Brain pericyte (primary cell): ENCODE measurements around the gene CYP21A2.
"Not testable (repeated sequence)": the region's sequence is repeated elsewhere in the genome, so short reads cannot be mapped to it uniquely, and the experiment has no call there.

Source experiments
- DNase-seq: peaks from one replicate; pipeline ENCODE4 v3.0.0-alpha.2; 2012; ENCODE audit warnings: low read depth, low spot score

CYP21A2 gene

GRCh38 chr6:32037598-32038524 lies at the start of gene CYP21A2:
TSS of gene CYP21A2 (plus strand) at chr6:32038415. CDS start at chr6:32038423, 8 bp downstream.
- DNase-seq = not testable (repeated sequence)

DNA sequence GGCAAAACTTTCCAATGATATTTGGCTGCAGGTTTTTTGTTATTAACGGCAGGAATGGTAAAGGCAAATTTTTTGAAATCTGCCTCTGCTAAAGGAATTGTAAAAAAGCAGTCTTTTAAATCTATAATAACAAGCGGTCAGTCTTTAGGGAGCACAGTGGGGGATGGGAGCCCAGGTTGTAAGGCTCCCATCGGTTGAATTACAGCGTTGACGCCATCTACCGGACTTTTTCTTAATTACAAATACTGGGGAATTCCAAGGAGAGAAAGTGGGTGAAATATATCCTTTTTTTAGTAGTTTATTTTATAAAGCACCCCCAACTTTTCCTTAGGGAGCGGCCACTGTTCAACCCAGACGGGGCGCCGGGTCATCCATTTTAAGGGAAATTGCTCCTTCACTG lies 48.9 kb upstream of the CYP21A2 start:
- not testable (repeated sequence) for DNase-seq

DNA sequence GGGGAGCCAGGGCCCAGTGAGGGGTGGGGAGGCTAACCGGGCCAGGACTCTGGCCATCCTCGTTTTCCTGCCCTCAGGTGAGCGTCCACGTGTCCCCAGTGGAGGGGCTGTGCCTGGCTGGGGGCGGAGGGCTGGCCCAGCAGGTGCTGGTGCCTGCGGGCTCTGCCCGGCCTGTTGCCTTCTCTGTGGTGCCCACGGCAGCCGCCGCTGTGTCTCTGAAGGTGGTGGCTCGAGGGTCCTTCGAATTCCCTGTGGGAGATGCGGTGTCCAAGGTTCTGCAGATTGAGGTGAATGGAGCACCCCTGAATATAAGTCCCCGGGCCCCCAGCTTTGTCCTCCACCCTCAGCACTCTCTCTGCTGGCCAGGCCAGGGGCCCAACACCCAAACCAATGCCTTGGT lies 43.8 kb upstream of the CYP21A2 start:
- not testable (repeated sequence) for DNase-seq

DNA sequence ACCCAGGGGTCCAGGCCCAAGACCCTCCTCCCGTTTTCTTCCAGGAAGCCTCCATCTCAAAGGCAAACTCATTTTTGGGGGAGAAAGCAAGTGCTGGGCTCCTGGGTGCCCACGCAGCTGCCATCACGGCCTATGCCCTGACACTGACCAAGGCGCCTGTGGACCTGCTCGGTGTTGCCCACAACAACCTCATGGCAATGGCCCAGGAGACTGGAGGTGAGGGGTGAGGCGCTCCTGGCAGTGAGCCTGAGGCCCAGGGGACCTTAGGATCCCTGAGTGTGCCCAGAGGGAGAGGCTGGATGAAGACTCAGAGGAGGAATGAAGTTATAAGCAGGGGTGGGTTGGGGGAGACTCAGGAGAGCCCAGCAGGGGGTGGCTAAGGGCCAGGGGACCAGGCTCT lies 41.8 kb upstream of the CYP21A2 start:
- DNase-seq = not testable (repeated sequence)

- not testable (repeated sequence) for DNase-seq
Observed at GRCh38 chr6:32002546-32003268, 35.5 kb upstream of the CYP21A2 start.

- DNase-seq = not testable (repeated sequence)
Observed at GRCh38 chr6:32003301-32003700, 34.9 kb upstream of the CYP21A2 start.

- DNase-seq = not testable (repeated sequence)
Observed at GRCh38 chr6:32004393-32004792, 33.8 kb upstream of the CYP21A2 start.

- DNase-seq = not testable (repeated sequence)
Observed at GRCh38 chr6:32004864-32005537, 33.2 kb upstream of the CYP21A2 start.

- not testable (repeated sequence) for DNase-seq
Observed at GRCh38 chr6:32005538-32005880, 32.7 kb upstream of the CYP21A2 start.

- not testable (repeated sequence) for DNase-seq
Observed at GRCh38 chr6:32005991-32006529, 32.2 kb upstream of the CYP21A2 start.

GRCh38 chr6:32007086-32007485 lies 31.1 kb upstream of the CYP21A2 start:
- not testable (repeated sequence) for DNase-seq

DNA sequence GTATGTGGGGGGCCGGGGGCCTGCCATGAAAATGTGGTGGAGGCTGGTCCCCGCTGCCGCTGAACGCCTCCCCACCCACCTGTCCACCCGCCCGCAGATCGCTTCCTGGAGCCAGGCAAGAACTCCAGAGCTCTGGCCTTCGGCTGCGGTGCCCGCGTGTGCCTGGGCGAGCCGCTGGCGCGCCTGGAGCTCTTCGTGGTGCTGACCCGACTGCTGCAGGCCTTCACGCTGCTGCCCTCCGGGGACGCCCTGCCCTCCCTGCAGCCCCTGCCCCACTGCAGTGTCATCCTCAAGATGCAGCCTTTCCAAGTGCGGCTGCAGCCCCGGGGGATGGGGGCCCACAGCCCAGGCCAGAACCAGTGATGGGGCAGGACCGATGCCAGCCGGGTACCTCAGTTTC lies 30.2 kb upstream of the CYP21A2 start:
- DNase-seq = not testable (repeated sequence)

DNA sequence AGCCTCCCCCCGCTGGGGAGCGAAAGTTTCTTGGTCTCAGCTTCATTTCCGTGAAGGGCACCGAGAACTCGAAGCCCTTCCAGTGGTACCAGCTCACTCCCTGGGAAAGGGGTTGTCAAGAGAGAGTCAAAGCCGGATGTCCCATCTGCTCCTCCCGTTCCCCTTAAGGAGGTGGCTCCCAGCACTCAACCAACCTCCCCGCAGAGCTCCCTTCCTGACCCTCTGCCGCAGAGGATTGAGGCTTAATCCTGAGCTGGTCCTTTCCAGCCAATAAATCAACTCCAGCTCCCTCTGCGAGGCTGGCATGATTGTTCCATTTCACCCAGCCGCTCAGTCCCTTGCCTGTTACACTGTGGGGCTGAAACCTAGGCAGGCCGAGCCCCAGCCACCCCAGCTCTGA lies 29.6 kb upstream of the CYP21A2 start:
- not testable (repeated sequence) for DNase-seq

GRCh38 chr6:32009537-32009936 lies 28.7 kb upstream of the CYP21A2 start:
- not testable (repeated sequence) for DNase-seq

- DNase-seq = not testable (repeated sequence)
Observed at GRCh38 chr6:32010856-32011530, 27.2 kb upstream of the CYP21A2 start.

GRCh38 chr6:32012941-32013617 lies 25.1 kb upstream of the CYP21A2 start:
- not testable (repeated sequence) for DNase-seq

DNA sequence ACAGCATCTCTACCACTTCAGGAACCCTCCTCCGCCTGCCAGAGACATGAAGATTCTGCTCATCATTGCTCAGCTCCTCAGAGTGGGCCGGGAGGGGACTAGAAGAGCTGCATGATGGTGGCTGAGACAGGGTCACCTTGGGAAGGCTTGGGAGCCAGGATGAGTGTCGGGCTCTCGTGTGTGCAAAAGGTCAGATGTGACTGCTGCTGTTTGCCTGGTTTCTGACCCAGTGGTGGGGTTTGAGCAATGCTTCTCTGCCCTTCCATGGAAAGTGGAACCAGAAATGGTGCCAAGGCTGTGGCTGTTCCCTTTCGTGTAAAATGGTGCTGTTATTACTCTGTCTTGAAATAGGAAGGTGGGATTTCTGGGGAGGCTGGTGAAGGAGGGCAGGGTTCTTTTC lies 24.5 kb upstream of the CYP21A2 start:
- not testable (repeated sequence) for DNase-seq

DNA sequence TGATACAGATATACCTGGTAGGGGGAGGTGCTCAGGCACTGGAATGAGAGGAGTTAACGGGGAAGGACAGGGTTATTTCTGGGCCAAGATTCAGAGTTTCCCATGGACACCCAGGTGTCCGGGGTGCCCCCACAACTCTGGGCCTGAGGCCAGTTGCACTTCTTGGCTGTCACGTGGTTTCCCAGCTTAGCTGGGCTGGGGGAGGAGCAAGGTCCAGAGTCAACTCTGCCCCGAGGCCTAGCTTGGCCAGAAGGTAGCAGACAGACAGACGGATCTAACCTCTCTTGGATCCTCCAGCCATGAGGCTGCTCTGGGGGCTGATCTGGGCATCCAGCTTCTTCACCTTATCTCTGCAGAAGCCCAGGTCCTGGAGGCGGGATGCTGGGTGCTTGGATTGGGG lies 23.7 kb upstream of the CYP21A2 start, which contains the start of gene C4B:
TSS of gene C4B (plus strand) at position 249 of the 400 bp plus-strand sequence. CDS start at position 300, 51 bp downstream.
- DNase-seq = not testable (repeated sequence)

DNA sequence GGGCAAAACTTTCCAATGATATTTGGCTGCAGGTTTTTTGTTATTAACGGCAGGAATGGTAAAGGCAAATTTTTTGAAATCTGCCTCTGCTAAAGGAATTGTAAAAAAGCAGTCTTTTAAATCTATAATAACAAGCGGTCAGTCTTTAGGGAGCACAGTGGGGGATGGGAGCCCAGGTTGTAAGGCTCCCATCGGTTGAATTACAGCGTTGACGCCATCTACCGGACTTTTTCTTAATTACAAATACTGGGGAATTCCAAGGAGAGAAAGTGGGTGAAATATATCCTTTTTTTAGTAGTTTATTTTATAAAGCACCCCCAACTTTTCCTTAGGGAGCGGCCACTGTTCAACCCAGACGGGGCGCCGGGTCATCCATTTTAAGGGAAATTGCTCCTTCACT lies 16.1 kb upstream of the CYP21A2 start:
- DNase-seq = not testable (repeated sequence)

GRCh38 chr6:32028631-32029030 lies 9.6 kb upstream of the CYP21A2 start:
- not testable (repeated sequence) for DNase-seq
